Activated T-helper 9 cell treated with anti-CD3 and anti-CD28 coated beads, Interleukin-2, amount 50 U/mL, for 16 hours (primary cell): ENCODE results near the gene RNF182.
"Not testable (repeated sequence)": the region's sequence is repeated elsewhere in the genome, so short reads cannot be mapped to it uniquely, and the experiment has no call there.

Experiments used
- DNase-seq: peaks from one replicate; pipeline ENCODE4 v3.0.0-alpha.2; 2020; ENCODE audit warnings: low read depth

Gene RNF182

GRCh38 chr6:13924949-13925881, at the start of gene RNF182:
TSS of gene RNF182 (plus strand) at chr6:13924952. CDS start at chr6:13977120, 52,168 bp downstream.
- no peak for DNase-seq

GRCh38 chr6:13877051-13877450, 47.7 kb upstream of the RNF182 start:
- no peak for DNase-seq

- not testable (repeated sequence) for DNase-seq
Measured at GRCh38 chr6:13880061-13880663, 44.6 kb upstream of the RNF182 start.

- DNase-seq = no peak
Measured at GRCh38 chr6:13881621-13882165, 43.1 kb upstream of the RNF182 start.

- no peak for DNase-seq
Measured at GRCh38 chr6:13883966-13884365, 40.8 kb upstream of the RNF182 start.

GRCh38 chr6:13884397-13884796, 40.4 kb upstream of the RNF182 start:
- no peak for DNase-seq

GRCh38 chr6:13885601-13886000, 39.2 kb upstream of the RNF182 start:
- no peak for DNase-seq

- DNase-seq = no peak
Measured at GRCh38 chr6:13886949-13887348, 37.8 kb upstream of the RNF182 start.

GRCh38 chr6:13892017-13892645, 32.6 kb upstream of the RNF182 start:
- no peak for DNase-seq

- DNase-seq = no peak
Measured at GRCh38 chr6:13902922-13903321, 21.8 kb upstream of the RNF182 start.

- DNase-seq = no peak
Measured at GRCh38 chr6:13903364-13903763, 21.4 kb upstream of the RNF182 start.

- DNase-seq = no peak
Measured at GRCh38 chr6:13907001-13907350, 17.8 kb upstream of the RNF182 start.

GRCh38 chr6:13907614-13908215, 17.0 kb upstream of the RNF182 start:
- no peak for DNase-seq

- no peak for DNase-seq
Measured at GRCh38 chr6:13908955-13909381, 15.8 kb upstream of the RNF182 start.

GRCh38 chr6:13910443-13910842, 14.3 kb upstream of the RNF182 start:
- no peak for DNase-seq

- DNase-seq = no peak
Measured at GRCh38 chr6:13911337-13911736, 13.4 kb upstream of the RNF182 start.

GRCh38 chr6:13913226-13914001, 11.3 kb upstream of the RNF182 start:
- no peak for DNase-seq

- DNase-seq = no peak
Measured at GRCh38 chr6:13914351-13914750, 10.4 kb upstream of the RNF182 start.

- DNase-seq = no peak
Measured at GRCh38 chr6:13915561-13916229, 9.1 kb upstream of the RNF182 start.

- no peak for DNase-seq
Measured at GRCh38 chr6:13916230-13916944, 8.4 kb upstream of the RNF182 start.
